Tracheal epithelial cell (primary cell): Measurements from ENCODE around the gene ZC3H10. TPM values are rescaled to one million over a fixed set of nuclear protein-coding genes. Genes with fewer than 3 reads are reported as not detected.

Experiments
- total RNA-seq: library from RNA; depleted of rRNA; stranded (reverse); fragments of >200 nt; gene quantifications from 2 replicates; pipeline ENCODE4 v1.2.1, GENCODE V29; 2014

ZC3H10 gene, protein sequence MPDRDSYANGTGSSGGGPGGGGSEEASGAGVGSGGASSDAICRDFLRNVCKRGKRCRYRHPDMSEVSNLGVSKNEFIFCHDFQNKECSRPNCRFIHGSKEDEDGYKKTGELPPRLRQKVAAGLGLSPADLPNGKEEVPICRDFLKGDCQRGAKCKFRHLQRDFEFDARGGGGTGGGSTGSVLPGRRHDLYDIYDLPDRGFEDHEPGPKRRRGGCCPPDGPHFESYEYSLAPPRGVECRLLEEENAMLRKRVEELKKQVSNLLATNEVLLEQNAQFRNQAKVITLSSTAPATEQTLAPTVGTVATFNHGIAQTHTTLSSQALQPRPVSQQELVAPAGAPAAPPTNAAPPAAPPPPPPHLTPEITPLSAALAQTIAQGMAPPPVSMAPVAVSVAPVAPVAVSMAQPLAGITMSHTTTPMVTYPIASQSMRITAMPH
- 2.2 and 2.8 TPM in 2 replicates for total RNA-seq

DNA sequence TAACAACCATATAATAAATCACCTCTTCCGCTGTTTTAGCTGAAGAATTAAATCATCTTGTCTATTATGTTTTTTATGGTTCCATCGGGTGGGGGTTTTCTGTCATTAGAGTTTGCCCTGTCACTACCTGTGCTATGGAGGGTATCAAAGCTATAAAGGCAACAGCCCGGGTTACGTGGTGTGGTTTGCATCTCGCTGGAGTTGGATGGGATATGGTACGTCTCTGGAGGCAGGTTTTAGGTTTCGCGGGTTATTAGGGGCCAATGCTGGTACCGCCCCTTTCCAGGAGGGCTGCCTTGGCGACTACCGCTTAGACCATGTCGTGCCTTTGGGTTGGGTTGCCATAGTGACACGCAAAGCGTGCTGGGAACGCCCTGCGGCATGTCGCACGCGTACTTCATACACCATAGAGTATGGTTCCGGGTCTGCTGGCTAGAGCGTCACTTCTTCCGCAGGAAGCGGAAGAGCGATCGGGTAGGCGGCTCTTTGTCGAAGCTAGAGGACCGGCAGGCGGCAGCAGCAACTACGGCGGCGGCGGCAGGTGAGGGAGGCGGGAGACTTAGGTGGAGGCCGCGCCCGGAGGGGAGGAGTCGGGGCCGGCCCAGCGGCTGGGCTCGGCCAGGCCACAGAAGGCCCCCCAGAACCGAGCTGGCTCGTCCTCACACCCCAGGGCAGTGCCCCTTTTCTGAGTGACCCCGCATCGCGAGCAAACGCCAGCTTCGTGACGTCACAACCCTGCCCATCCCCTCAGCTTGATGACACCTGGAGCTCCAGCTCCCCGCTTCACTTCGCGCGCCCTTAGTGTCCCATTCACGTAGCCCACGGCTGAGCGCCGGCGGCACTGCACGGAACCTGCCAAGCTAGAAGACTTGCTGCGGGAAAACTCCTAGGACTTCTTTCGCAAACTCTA lies at the start of gene ZC3H10:
Gene ZC3H10 (plus strand): TSS at position 489 of the 910 bp plus-strand sequence. CDS start 2,297 bp downstream, outside the sequence.

DNA sequence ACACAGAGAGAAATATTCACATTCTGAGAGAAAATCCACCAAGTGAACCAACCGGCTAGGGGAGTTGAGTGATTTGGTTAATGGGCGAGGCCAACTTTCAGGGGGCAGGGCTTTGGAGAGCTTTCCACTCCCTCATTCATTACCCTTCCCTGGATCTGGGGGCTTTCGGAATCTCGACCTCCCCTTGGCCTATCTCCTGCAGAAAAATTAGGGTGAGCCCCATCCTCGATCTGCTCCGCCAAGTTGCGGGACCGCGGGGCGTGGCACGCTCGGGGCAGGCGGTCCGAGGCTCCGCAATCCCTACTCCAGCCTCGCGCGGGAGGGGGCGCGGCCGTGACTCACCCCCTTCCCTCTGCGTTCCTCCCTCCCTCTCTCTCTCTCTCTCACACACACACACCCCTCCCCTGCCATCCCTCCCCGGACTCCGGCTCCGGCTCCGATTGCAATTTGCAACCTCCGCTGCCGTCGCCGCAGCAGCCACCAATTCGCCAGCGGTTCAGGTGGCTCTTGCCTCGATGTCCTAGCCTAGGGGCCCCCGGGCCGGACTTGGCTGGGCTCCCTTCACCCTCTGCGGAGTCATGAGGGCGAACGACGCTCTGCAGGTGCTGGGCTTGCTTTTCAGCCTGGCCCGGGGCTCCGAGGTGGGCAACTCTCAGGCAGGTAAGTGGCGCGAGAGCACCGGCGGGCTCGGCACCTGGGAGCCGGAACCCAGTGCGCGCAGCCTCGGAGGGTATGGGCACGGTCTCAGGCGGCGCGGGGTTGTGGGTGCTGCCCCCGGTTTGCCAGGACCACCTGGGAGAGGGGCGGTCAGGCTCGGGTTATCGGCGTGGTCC lies 38.1 kb upstream of the ZC3H10 start, which contains the start of gene ERBB3:
Gene ERBB3 (plus strand): TSS at position 443 of the 833 bp plus-strand sequence. CDS start 136 bp downstream, at position 579.

DNA sequence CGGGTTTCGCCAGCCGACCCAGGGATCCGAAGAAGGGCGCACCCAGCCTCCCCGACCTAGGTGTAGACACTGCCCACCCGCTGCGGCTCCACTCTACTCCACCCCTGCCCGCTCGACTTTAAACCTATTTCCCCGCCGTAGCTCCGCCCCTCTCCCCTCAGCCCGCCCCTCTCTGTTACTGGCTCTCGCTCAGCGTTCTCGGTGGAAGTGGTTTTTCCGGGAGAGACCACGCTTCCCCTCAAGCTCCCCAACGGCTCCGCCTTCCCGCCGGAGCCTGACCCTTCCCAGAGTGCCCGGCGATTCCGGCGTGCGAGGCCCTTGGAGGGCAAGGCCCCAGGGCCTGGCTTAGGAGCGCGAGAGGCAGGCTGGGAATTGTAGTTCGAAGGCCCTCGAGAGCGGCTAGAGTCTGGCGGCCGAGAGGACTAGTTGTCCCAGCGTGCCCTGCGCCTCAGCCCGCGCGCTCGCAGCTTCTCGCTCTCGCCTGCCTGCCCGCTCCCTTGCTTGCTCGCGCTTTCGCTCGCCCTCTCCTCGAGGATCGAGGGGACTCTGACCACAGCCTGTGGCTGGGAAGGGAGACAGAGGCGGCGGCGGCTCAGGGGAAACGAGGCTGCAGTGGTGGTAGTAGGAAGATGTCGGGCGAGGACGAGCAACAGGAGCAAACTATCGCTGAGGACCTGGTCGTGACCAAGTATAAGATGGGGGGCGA lies 13.8 kb upstream of the ZC3H10 start, which contains the start of gene PA2G4:
Gene PA2G4 (plus strand): TSS at position 451 of the 706 bp plus-strand sequence. CDS start 179 bp downstream, at position 630.

DNA sequence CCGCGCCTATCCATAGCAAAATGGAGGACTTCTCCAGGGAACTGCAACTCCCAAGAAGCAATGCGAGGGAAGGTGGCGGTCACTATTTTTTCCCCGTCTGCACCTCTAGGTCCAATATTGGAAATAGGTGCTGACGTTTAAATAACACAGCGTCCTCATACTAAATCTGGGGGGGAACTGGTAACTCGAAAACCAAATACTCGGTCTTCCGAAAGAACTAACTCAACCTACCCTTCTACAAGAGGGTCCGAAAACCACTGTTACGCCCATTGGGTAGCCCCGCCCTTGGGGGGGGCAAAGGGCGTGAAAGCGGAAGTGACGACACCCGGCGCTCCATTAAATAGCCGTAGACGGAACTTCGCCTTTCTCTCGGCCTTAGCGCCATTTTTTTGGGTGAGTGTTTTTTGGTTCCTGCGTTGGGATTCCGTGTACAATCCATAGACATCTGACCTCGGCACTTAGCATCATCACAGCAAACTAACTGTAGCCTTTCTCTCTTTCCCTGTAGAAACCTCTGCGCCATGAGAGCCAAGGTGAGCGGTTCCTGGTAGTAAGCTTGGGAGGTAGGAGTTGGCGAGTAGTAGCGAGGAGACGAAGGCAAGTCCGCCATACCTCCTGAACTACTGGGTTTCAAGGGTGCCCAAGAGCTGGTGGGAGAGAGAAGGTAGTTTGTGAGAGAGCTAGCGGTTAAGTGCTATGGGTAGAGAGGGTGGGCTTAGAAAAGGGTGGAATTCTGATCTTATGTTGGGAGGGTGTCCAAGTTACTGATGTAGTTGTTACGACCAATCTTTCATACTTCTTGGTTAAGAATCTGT lies 1.6 kb upstream of the ZC3H10 start, which contains the start of gene RPL41:
Gene RPL41 (plus strand): TSS at position 367 of the 815 bp plus-strand sequence.

DNA sequence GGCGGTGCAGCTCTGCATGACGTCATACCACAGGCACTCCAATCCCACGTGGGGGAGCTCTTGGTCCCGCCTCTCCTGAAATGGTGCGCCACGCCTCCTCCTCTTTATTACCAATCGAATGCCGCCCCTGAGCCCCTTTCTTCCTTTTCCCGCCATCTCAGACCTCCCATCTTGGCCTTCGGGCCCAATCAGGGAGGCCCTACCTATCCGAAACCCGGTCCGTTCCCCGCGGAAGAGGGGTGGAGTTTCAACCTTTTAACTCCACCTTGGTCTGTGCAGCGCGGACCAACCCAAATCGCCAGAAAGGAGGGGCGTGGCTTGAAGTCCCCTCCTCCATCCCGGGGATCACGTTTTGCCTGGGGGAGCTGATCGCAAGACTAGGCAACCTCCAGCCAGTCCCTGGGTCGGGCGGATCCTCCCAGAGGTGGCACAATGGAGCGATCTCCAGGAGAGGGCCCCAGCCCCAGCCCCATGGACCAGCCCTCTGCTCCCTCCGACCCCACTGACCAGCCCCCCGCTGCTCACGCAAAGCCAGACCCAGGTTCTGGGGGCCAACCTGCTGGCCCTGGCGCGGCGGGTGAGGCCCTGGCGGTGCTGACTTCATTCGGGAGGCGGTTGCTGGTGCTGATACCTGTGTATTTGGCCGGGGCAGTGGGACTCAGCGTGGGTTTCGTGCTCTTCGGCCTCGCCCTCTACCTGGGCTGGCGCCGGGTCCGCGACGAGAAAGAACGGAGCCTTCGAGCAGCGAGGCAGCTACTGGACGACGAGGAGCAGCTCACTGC lies 10.0 kb downstream of the ZC3H10 start, which contains the start of gene ESYT1:
Gene ESYT1 (plus strand): TSS at position 380 of the 782 bp plus-strand sequence. CDS start 53 bp downstream, at position 433.

DNA sequence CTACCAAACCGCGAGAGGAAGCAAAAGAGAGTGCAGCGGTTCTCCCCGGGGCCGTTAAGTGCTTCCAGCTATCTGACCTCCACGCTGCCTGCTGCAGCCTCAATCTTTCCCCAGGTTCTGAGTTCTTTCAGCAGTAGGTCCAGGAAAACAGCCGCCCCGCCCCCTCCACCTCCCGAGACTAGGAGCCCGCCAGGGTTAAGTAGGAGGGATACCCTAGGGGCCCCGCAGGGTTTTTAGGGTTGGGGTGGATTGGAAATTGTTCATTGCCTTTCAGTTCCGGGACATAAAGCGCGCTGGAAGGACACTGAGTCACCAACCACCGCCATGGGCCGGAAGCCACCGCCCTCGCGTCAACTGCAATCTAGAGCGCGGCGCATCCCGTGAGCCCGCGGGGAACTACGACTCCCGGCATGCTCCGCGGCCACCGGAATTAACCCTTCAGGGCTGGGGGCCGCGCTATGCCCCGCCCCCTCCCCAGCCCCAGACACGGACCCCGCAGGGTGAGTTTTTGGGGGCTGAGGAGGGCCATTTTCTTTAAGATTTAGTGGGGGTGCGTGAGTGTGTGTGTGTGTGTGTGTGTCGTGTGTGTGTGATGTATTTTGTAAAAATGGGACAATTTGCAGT lies 34.2 kb downstream of the ZC3H10 start, which contains the start of gene MYL6B:
Gene MYL6B (plus strand): TSS at position 456 of the 624 bp plus-strand sequence. CDS start 1,332 bp downstream, outside the sequence.

DNA sequence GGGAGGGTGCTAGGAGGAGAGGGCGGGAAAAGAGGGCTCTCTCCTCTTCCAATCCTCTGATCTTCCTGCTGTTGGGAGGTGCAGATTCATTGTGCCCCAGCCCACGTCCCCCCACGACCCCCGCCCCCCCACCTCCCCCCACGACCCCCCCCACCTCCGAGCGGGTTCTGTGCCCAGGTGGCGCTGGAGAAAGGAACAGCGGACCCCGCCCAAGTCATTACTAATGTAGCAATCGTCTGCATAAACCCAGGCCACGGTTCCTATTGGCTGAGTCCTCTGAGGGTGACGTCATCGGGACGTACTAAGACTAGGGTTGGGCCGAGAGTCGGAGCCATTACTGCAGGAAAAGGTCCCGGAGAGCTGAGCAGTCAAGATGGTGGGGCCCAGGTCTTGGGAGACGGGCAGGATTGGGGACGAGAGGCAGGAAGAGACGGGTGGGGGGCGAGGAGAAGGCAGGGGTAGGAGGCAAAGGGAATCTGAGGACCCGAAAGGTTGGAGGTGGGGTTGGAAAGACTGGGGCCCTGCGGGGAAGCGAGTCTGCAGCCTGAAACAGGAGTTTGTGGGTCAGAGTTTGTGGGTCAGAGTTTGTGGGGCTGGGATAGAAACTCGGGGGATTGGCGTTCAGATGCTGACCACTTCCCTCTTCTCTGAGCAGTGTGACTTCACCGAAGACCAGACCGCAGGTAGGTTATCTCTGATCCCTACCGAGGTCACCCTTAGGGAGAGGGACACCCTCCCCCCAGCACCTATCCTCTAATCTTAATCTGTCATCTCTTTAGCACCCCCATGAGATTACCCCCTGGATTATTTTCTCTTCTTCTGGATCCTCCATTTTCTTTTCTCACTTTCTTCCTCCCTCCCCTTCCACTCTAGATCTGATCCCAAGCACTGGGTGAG lies 40.2 kb downstream of the ZC3H10 start, which contains the start of gene MYL6:
Gene MYL6 (plus strand): TSS at position 331 of the 897 bp plus-strand sequence. CDS start 43 bp downstream, at position 374.

Other genes with a start within 250 kb of the ZC3H10 start
- 27.0 and 41.1 TPM in 2 replicates for gene PYM1, start 190.4 kb upstream of the ZC3H10 start, total RNA-seq
- gene DGKA, start 187.1 kb upstream of the ZC3H10 start, total RNA-seq: 97.6 and 107 TPM in 2 replicates
- 2.6 and 2.9 TPM in 2 replicates for gene PMEL, start 152.2 kb upstream of the ZC3H10 start, total RNA-seq
- 9.4 and 26.5 TPM in 2 replicates for gene CDK2, start 151.4 kb upstream of the ZC3H10 start, total RNA-seq
- 51.8 TPM in 2 replicates for gene RAB5B, start 144.2 kb upstream of the ZC3H10 start, total RNA-seq
- gene SUOX, start 121.0 kb upstream of the ZC3H10 start, total RNA-seq: 5.1 and 5.8 TPM in 2 replicates
- gene IKZF4, start 97.2 kb upstream of the ZC3H10 start, total RNA-seq: 0.24 TPM in 1 of 2 replicates, not detected in the other
- gene RPS26, start 76.3 kb upstream of the ZC3H10 start, total RNA-seq: 233 and 674 TPM in 2 replicates
- 22.9 and 29.6 TPM in 2 replicates for gene ERBB3, start 38.1 kb upstream of the ZC3H10 start, total RNA-seq
- gene PA2G4, start 13.7 kb upstream of the ZC3H10 start, total RNA-seq: 169 and 181 TPM in 2 replicates
- 2,930 and 4,402 TPM in 2 replicates for gene RPL41, start 1.6 kb upstream of the ZC3H10 start, total RNA-seq
- gene ESYT1, start 10.0 kb downstream of the ZC3H10 start, total RNA-seq: 241 and 358 TPM in 2 replicates
- 39.4 and 40.5 TPM in 2 replicates for gene MYL6B, start 34.3 kb downstream of the ZC3H10 start, total RNA-seq
- 400 and 1,602 TPM in 2 replicates for gene MYL6, start 40.1 kb downstream of the ZC3H10 start, total RNA-seq
- 17.4 and 18.1 TPM in 2 replicates for gene SMARCC2, start 71.2 kb downstream of the ZC3H10 start, total RNA-seq
- gene RNF41, start 103.7 kb downstream of the ZC3H10 start, total RNA-seq: 117 and 128 TPM in 2 replicates
- 21.7 and 34.5 TPM in 2 replicates for gene NABP2, start 106.1 kb downstream of the ZC3H10 start, total RNA-seq
- not detected in 2 replicates for gene SLC39A5, start 111.8 kb downstream of the ZC3H10 start, total RNA-seq
- 15.3 and 20.7 TPM in 2 replicates for gene ANKRD52, start 140.1 kb downstream of the ZC3H10 start, total RNA-seq
- gene COQ10A, start 148.7 kb downstream of the ZC3H10 start, total RNA-seq: 5.5 and 8.2 TPM in 2 replicates
- 113 and 157 TPM in 2 replicates for gene CS, start 182.1 kb downstream of the ZC3H10 start, total RNA-seq
- gene CNPY2, start 197.7 kb downstream of the ZC3H10 start, total RNA-seq: 67.6 and 106 TPM in 2 replicates
- gene PAN2, start 215.7 kb downstream of the ZC3H10 start, total RNA-seq: 10.1 and 14.7 TPM in 2 replicates
- 16.6 TPM in 1 of 2 replicates, not detected in the other for gene IL23A, start 220.6 kb downstream of the ZC3H10 start, total RNA-seq
- 45.6 and 88.7 TPM in 2 replicates for gene STAT2, start 241.8 kb downstream of the ZC3H10 start, total RNA-seq
- not detected in 2 replicates for gene APOF, start 244.6 kb downstream of the ZC3H10 start, total RNA-seq